ENCODE results near the gene ZC3HAV1. TPM values are rescaled to one million over a fixed set of nuclear protein-coding genes. Genes with fewer than 3 reads are reported as not detected.

The ZC3HAV1 gene
- total and polyA plus RNA-seq, 2 of the 13 experiments (the other 11 are each of a cell fraction or from before 2014, with no cell fraction given): 12.7 to 23.7 TPM

- TF ChIP-seq TFDP1 (CRISPR knock-in tag; IDR thresholded peaks at IDR 0.05; ENCODE audit: borderline replicate concordance) (no peak), ARID5B (CRISPR knock-in tag; IDR thresholded peaks at IDR 0.05) (peak; percentile 27; the same call in 1 of the 2 replicates), ZNF609 (CRISPR knock-in tag; IDR thresholded peaks at IDR 0.05; ENCODE audit: borderline replicate concordance) (no peak), ZNF333 (CRISPR knock-in tag; IDR thresholded peaks at IDR 0.05; ENCODE audit: borderline replicate concordance) (no peak; the same call in 1 of the 2 replicates), NR2F2 (IDR thresholded peaks at IDR 0.05; ENCODE audit: borderline replicate concordance, low read depth) (no peak), ARHGAP35 (CRISPR knock-in tag; IDR thresholded peaks at IDR 0.05; ENCODE audit: borderline replicate concordance) (0 out of 2 replicates have a peak, but pooled peaks have one; percentile 57), TEF (CRISPR knock-in tag; IDR thresholded peaks at IDR 0.05) (no peak), NFKB2 (CRISPR knock-in tag; IDR thresholded peaks at IDR 0.05; ENCODE audit: borderline replicate concordance) (peak; percentile 50; the same call in 1 of the 2 replicates), ZXDC (CRISPR knock-in tag; IDR thresholded peaks at IDR 0.05) (no peak), TAF15 (IDR thresholded peaks at IDR 0.05; ENCODE audit: low read depth, low read length, poor library complexity, severe bottlenecking) (no peak), JUND (CRISPR knock-in tag; IDR thresholded peaks at IDR 0.05) (no peak), TCF7 (IDR thresholded peaks at IDR 0.05; ENCODE audit: low read depth) (no peak), CREB3 (CRISPR knock-in tag; IDR thresholded peaks at IDR 0.05) (no peak)
Observed at GRCh38 chr7:139035586-139036353, 73.8 kb downstream of the ZC3HAV1 start, which contains the start of gene ZC3HAV1L (continued).
